ENCODE results near the gene ZFAND3.
"Not testable (repeated sequence)": the region's sequence is repeated elsewhere in the genome, so short reads cannot be mapped to it uniquely, and the experiment has no call there.

ZFAND3 gene

DNA sequence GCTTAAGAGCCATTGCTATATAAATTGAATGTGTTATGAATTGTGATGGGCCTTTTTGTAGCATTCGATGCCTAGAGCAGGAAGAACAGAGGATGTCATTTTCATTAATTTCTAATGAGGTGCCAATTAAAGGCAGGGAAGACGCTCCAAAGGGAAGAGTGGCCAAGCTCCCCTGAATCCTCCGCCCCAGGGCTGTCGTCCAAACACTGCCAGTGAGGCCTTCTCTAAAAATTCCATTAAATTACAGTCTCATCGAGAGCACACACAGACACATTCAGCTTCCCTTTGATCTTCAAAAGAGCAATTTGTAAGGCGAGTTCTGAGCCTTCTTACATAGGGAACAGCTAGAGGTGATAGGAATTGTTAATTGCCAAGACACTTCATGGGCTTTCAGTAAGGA lies 300.0 kb downstream of the ZFAND3 start:
- ATAC-seq (ENCODE audit: insufficient read depth, low read depth), result no peak

GRCh38 chr6:38124224-38124926 lies 304.8 kb downstream of the ZFAND3 start:
- not testable (repeated sequence) for H3K27ac ChIP-seq (ENCODE audit: low read length); H3K27me3 ChIP-seq (ENCODE audit: insufficient read depth, low read length, poor library complexity); H3K9me3 ChIP-seq (ENCODE audit: insufficient read depth, low read length, severe bottlenecking); H2AFZ ChIP-seq (ENCODE audit: low read depth, low read length); H4K20me1 ChIP-seq (ENCODE audit: insufficient read depth, low read length); H3K9ac ChIP-seq (ENCODE audit: low read depth, low read length); H3K4me2 ChIP-seq (ENCODE audit: insufficient read depth, low read length); H3K4me1 ChIP-seq (ENCODE audit: insufficient read depth, low read length); ATAC-seq (ENCODE audit: insufficient read depth, low read depth); H3K4me3 ChIP-seq (ENCODE audit: low read depth in 1 of 2, low read length in 2 of 2); H3K79me2 ChIP-seq (ENCODE audit: insufficient read depth, low read length); DNase-seq
- peaks cover 36% of the 10 kb centered on the region for H3K36me3 ChIP-seq (ENCODE audit: insufficient read depth, low read length)

More for the DNA sequence above, 300.0 kb downstream of the ZFAND3 start:
- H3K27me3 ChIP-seq (ENCODE audit: insufficient read depth, low read length, poor library complexity), result no peaks in the 10 kb centered on the region
- H3K4me2 ChIP-seq (ENCODE audit: insufficient read depth, low read length), result no peak overlapping the region
- H4K20me1 ChIP-seq (ENCODE audit: insufficient read depth, low read length), result 0 out of 2 replicates have a peak, but pooled peaks cover 11% of the 10 kb centered on the region
- no peak for DNase-seq
- H3K27ac ChIP-seq (ENCODE audit: low read length), result no peak overlapping the region
- no peaks in the 10 kb centered on the region for H3K9me3 ChIP-seq (ENCODE audit: insufficient read depth, low read length, severe bottlenecking)
- H3K36me3 ChIP-seq (ENCODE audit: insufficient read depth, low read length), result peaks cover 61% of the 10 kb centered on the region
- H3K79me2 ChIP-seq (ENCODE audit: insufficient read depth, low read length), result no peaks in the 10 kb centered on the region
- TF ChIP-seq EZH2 (IDR thresholded peaks at IDR 0.05; ENCODE audit: borderline replicate concordance, low read depth, low read length, severe bottlenecking), result no peak
- TF ChIP-seq, protein P1, sequence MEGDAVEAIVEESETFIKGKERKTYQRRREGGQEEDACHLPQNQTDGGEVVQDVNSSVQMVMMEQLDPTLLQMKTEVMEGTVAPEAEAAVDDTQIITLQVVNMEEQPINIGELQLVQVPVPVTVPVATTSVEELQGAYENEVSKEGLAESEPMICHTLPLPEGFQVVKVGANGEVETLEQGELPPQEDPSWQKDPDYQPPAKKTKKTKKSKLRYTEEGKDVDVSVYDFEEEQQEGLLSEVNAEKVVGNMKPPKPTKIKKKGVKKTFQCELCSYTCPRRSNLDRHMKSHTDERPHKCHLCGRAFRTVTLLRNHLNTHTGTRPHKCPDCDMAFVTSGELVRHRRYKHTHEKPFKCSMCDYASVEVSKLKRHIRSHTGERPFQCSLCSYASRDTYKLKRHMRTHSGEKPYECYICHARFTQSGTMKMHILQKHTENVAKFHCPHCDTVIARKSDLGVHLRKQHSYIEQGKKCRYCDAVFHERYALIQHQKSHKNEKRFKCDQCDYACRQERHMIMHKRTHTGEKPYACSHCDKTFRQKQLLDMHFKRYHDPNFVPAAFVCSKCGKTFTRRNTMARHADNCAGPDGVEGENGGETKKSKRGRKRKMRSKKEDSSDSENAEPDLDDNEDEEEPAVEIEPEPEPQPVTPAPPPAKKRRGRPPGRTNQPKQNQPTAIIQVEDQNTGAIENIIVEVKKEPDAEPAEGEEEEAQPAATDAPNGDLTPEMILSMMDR (IDR thresholded peaks at IDR 0.05; ENCODE audit: borderline replicate concordance, extremely low read depth, low read length, poor library complexity, severe bottlenecking), result no peak
- no peaks in the 10 kb centered on the region for H3K4me1 ChIP-seq (ENCODE audit: insufficient read depth, low read length)
- no peak overlapping the region for H3K9ac ChIP-seq (ENCODE audit: low read depth, low read length)
- no peak overlapping the region for H2AFZ ChIP-seq (ENCODE audit: low read depth, low read length)
- H3K4me3 ChIP-seq (ENCODE audit: low read depth in 1 of 2, low read length in 2 of 2), result no peak overlapping the region

GRCh38 chr6:38127284-38127683 lies 307.8 kb downstream of the ZFAND3 start:
- ATAC-seq (ENCODE audit: insufficient read depth, low read depth), result no peak
- no peak for TF ChIP-seq EZH2 (IDR thresholded peaks at IDR 0.05; ENCODE audit: borderline replicate concordance, low read depth, low read length, severe bottlenecking)
- TF ChIP-seq, protein P1 (IDR thresholded peaks at IDR 0.05; ENCODE audit: borderline replicate concordance, extremely low read depth, low read length, poor library complexity, severe bottlenecking), result no peak
- no peak overlapping the region for H3K27ac ChIP-seq (ENCODE audit: low read length)

GRCh38 chr6:38131527-38131965 lies 312.0 kb downstream of the ZFAND3 start:
- Histone ChIP-seq H4K20me1 (ENCODE audit: insufficient read depth, low read length) (peaks cover 16% of the 10 kb centered on the region), H3K79me2 (ENCODE audit: insufficient read depth, low read length) (peaks cover 18% of the 10 kb centered on the region), H2AFZ (ENCODE audit: low read depth, low read length) (no peak overlapping the region), H3K4me1 (ENCODE audit: insufficient read depth, low read length) (no peaks in the 10 kb centered on the region), H3K4me2 (ENCODE audit: insufficient read depth, low read length) (no peak overlapping the region), H3K9ac (ENCODE audit: low read depth, low read length) (no peak overlapping the region), H3K36me3 (ENCODE audit: insufficient read depth, low read length) (peaks cover 6% of the 10 kb centered on the region; the same call in 1 of the 2 replicates), H3K27me3 (ENCODE audit: insufficient read depth, low read length, poor library complexity) (no peaks in the 10 kb centered on the region), H3K27ac (ENCODE audit: low read length) (no peak overlapping the region), H3K9me3 (ENCODE audit: insufficient read depth, low read length, severe bottlenecking) (no peaks in the 10 kb centered on the region), H3K4me3 (ENCODE audit: low read depth in 1 of 2, low read length in 2 of 2) (no peak overlapping the region)
- TF ChIP-seq, protein P1 (IDR thresholded peaks at IDR 0.05; ENCODE audit: borderline replicate concordance, extremely low read depth, low read length, poor library complexity, severe bottlenecking), result no peak
- no peak for TF ChIP-seq EZH2 (IDR thresholded peaks at IDR 0.05; ENCODE audit: borderline replicate concordance, low read depth, low read length, severe bottlenecking)
- DNase-seq, result no peak
- no peak for ATAC-seq (ENCODE audit: insufficient read depth, low read depth)

More at GRCh38 chr6:38127284-38127683, 307.8 kb downstream of the ZFAND3 start:
- no peak for DNase-seq
- no peaks in the 10 kb centered on the region for H3K27me3 ChIP-seq (ENCODE audit: insufficient read depth, low read length, poor library complexity)
- H3K9me3 ChIP-seq (ENCODE audit: insufficient read depth, low read length, severe bottlenecking), result no peaks in the 10 kb centered on the region
- no peak overlapping the region for H3K4me3 ChIP-seq (ENCODE audit: low read depth in 1 of 2, low read length in 2 of 2)
- H3K4me1 ChIP-seq (ENCODE audit: insufficient read depth, low read length), result no peaks in the 10 kb centered on the region
- peaks cover 13% of the 10 kb centered on the region; the same call in 1 of the 2 replicates for H3K36me3 ChIP-seq (ENCODE audit: insufficient read depth, low read length)
- no peak overlapping the region for H3K9ac ChIP-seq (ENCODE audit: low read depth, low read length)
- H2AFZ ChIP-seq (ENCODE audit: low read depth, low read length), result no peak overlapping the region
- H4K20me1 ChIP-seq (ENCODE audit: insufficient read depth, low read length), result 0 out of 2 replicates have a peak, but pooled peaks cover 3% of the 10 kb centered on the region
- H3K4me2 ChIP-seq (ENCODE audit: insufficient read depth, low read length), result no peak overlapping the region
- peaks cover 18% of the 10 kb centered on the region for H3K79me2 ChIP-seq (ENCODE audit: insufficient read depth, low read length)
